Mammary epithelial cell (primary cell): Measurements from ENCODE around the gene NPEPPS.
"Not testable (repeated sequence)": the region's sequence is repeated elsewhere in the genome, so short reads cannot be mapped to it uniquely, and the experiment has no call there.

Source experiments
- EZH2 ChIP-seq: IDR thresholded peaks from 2 replicates; pipeline ENCODE4 v1.6.1; 2012; ENCODE audit warnings: low read length, inconsistent platforms, borderline replicate concordance
- TF ChIP-seq, protein P1 (sequence below), 2 donors: IDR thresholded peaks in 1 of 2; conservative IDR thresholded peaks in 1 of 2; 2 replicates each; pipeline ENCODE4 v1.5.1; 2011 to 2012; ENCODE audit warnings: inconsistent platforms in 2 of 2, low read length in 2 of 2, mild to moderate bottlenecking in 2 of 2, control low read depth in 1 of 2, low read depth in 1 of 2; ENCODE audit not compliant: insufficient read depth in 1 of 2; ENCODE audit errors: extremely low read depth in 1 of 2

DNA sequence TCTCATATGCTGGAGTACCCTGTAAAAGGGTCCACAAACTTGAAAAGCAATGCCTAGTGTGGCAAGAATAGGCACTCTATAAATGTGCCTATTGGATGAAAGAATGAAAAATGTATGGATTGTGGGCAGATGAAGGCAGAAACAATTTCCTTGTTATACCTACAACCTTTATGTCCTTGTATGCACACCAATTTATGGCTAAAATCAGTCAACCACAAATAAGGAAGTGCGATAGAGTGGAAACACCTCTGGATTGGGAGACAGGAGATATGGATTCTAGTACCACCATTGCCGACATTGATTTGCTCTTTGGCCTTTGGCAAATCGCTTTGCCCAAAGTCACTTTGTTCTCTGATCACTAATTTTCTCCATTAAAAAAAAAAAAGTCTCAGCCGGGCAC lies 31.4 kb upstream of the NPEPPS start:
- TF ChIP-seq, protein P1, sequence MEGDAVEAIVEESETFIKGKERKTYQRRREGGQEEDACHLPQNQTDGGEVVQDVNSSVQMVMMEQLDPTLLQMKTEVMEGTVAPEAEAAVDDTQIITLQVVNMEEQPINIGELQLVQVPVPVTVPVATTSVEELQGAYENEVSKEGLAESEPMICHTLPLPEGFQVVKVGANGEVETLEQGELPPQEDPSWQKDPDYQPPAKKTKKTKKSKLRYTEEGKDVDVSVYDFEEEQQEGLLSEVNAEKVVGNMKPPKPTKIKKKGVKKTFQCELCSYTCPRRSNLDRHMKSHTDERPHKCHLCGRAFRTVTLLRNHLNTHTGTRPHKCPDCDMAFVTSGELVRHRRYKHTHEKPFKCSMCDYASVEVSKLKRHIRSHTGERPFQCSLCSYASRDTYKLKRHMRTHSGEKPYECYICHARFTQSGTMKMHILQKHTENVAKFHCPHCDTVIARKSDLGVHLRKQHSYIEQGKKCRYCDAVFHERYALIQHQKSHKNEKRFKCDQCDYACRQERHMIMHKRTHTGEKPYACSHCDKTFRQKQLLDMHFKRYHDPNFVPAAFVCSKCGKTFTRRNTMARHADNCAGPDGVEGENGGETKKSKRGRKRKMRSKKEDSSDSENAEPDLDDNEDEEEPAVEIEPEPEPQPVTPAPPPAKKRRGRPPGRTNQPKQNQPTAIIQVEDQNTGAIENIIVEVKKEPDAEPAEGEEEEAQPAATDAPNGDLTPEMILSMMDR (conservative IDR thresholded peaks at IDR 0.05 in 1 of 2, IDR thresholded peaks at IDR 0.05 in 1 of 2; ENCODE audit: extremely low read depth in 1 of 2, insufficient read depth in 1 of 2, low read depth in 1 of 2, low read length in 2 of 2) = not testable (repeated sequence)
- TF ChIP-seq EZH2 = not testable (repeated sequence)
